Thymus (tissue), 11 donors: Measurements from ENCODE around the gene IGFN1. TPM values are rescaled to one million over a fixed set of nuclear protein-coding genes. Genes with fewer than 3 reads are reported as not detected.

Source experiments
- DNase-seq, 9 donors: peaks; one replicate each; pipeline ENCODE4 v3.0.0-alpha.2; 2013; ENCODE audit warnings: low spot score in 9 of 9, low read depth in 6 of 9, missing footprints in 1 of 9
- H3K27ac ChIP-seq, 2 donors: one replicate each; pipeline ENCODE4 v1.5.1; 2013; ENCODE audit warnings: control low read depth in 1 of 2, low read depth in 1 of 2, low read length in 1 of 2, mild to moderate bottlenecking in 1 of 2, moderate library complexity in 1 of 2
- H3K27me3 ChIP-seq, 2 donors: one replicate each; pipeline ENCODE4 v1.5.1; 2013; ENCODE audit warnings: low read length in 1 of 2; ENCODE audit not compliant: control insufficient read depth in 2 of 2, insufficient read depth in 1 of 2
- H3K36me3 ChIP-seq, 2 donors: one replicate each; pipeline ENCODE4 v1.5.1; 2013; ENCODE audit warnings: low read length in 1 of 2, mild to moderate bottlenecking in 1 of 2, moderate library complexity in 1 of 2; ENCODE audit not compliant: control insufficient read depth in 2 of 2, insufficient read depth in 2 of 2
- H3K4me1 ChIP-seq, 2 donors: one replicate each; pipeline ENCODE4 v1.5.1; 2013; ENCODE audit warnings: low read length in 2 of 2; ENCODE audit not compliant: control insufficient read depth in 2 of 2, insufficient read depth in 2 of 2
- H3K4me3 ChIP-seq, 2 donors: one replicate each; pipeline ENCODE4 v1.5.1; 2013; ENCODE audit warnings: low read length in 2 of 2, control low read depth in 1 of 2, mild to moderate bottlenecking in 1 of 2
- H3K9me3 ChIP-seq, 2 donors: one replicate each; pipeline ENCODE4 v1.5.1; 2013; ENCODE audit warnings: low read length in 1 of 2, mild to moderate bottlenecking in 1 of 2; ENCODE audit not compliant: control insufficient read depth in 2 of 2, insufficient read depth in 1 of 2
- WGBS: extraction: QIAGEN DNeasy Blood & Tissue Kit; methylation state at CpG from one replicate; pipeline ENCODE4 v1.1.7; 2013; 5-methylcytosine and 5-hydroxymethylcytosine counted together
- polyA plus RNA-seq: library from polyadenylated mRNA; stranded (reverse); fragments of 200-250 nt; gene quantifications from one replicate; pipeline ENCODE4 v1.2.3, GENCODE V29; 2013
- total RNA-seq: library from RNA; stranded (reverse); fragments of 120-200 nt; gene quantifications from one replicate; pipeline ENCODE4 v1.2.4, GENCODE V29; 2013
- donor health status: healthy.

Gene IGFN1
- total and polyA plus RNA-seq, 2 donors = 0.39 to 0.80 TPM

- no peak overlapping the region for H3K4me3 ChIP-seq
- no peaks in the 10 kb centered on the region for H3K4me1 ChIP-seq
- H3K27ac ChIP-seq = no peak overlapping the region
- H3K9me3 ChIP-seq = no peaks in the 10 kb centered on the region
- 94% methylated on average over 20 of the region's 20 CpGs for WGBS
- H3K36me3 ChIP-seq = no peaks in the 10 kb centered on the region
- H3K27me3 ChIP-seq = peaks cover 0 to 4% of the 10 kb centered on the region in 2 donors
- no peak for DNase-seq
Measured at GRCh38 chr1:201216395-201217085, 25.9 kb downstream of the IGFN1 start.

DNA sequence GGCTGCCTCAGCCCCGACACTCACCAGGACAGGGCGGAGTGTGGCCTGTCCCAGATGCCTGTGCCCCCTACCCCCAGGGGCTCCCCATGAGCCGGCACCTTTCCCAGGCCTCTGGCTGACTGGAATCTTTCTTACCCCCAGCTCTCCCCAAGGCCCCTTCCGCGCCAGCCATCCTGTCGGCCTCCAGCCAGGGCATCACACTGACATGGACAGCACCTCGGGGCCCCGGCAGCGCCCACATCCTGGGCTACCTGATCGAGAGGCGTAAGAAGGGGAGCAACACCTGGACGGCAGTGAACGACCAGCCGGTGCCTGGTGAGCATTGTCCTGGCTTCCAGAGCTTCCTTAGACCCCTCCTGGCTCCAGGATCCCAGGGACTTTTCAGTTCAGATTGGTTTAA is 26.5 kb downstream of the IGFN1 start:
- Histone ChIP-seq H3K4me1 (no peaks in the 10 kb centered on the region), H3K27me3 (no peaks in the 10 kb centered on the region), H3K4me3 (no peak overlapping the region), H3K27ac (no peak overlapping the region), H3K36me3 (no peaks in the 10 kb centered on the region), H3K9me3 (no peaks in the 10 kb centered on the region)
- WGBS = 96% methylated on average over 14 of the region's 14 CpGs
- DNase-seq = no peak

DNA sequence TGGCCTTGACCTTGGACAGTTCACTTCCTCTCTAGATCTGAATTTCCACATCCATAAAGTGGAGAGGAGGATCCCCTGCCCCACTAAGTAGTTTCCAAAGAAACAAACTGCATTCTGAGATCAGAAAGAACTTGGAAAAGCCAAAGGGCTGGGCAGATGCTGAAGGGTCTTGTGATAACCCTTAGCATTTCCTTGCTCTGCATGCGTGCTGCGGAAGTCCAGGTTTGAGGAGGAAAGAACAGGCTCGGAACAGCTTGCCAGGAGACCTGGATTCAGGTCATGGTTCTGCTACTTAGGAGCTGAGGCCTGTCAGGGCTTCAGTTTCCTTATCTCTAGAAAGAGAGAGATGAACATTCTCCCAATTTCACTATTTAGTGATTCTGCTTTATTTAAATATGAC is 27.2 kb downstream of the IGFN1 start:
- H3K36me3 ChIP-seq = no peaks in the 10 kb centered on the region
- no peaks in the 10 kb centered on the region for H3K27me3 ChIP-seq
- DNase-seq = no peak
- H3K9me3 ChIP-seq = no peaks in the 10 kb centered on the region
- H3K27ac ChIP-seq = no peak overlapping the region
- 96% methylated on average over 3 of the region's 3 CpGs for WGBS
- no peaks in the 10 kb centered on the region for H3K4me1 ChIP-seq
- H3K4me3 ChIP-seq = no peak overlapping the region

- no peak overlapping the region for H3K4me3 ChIP-seq
- no peaks in the 10 kb centered on the region for H3K4me1 ChIP-seq
- no peak overlapping the region for H3K27ac ChIP-seq
- 95% methylated on average over 10 of the region's 10 CpGs for WGBS
- no peaks in the 10 kb centered on the region for H3K27me3 ChIP-seq
- DNase-seq = no peak
- H3K36me3 ChIP-seq = no peaks in the 10 kb centered on the region
- no peaks in the 10 kb centered on the region for H3K9me3 ChIP-seq
Measured at GRCh38 chr1:201218409-201218808, 27.8 kb downstream of the IGFN1 start.

DNA sequence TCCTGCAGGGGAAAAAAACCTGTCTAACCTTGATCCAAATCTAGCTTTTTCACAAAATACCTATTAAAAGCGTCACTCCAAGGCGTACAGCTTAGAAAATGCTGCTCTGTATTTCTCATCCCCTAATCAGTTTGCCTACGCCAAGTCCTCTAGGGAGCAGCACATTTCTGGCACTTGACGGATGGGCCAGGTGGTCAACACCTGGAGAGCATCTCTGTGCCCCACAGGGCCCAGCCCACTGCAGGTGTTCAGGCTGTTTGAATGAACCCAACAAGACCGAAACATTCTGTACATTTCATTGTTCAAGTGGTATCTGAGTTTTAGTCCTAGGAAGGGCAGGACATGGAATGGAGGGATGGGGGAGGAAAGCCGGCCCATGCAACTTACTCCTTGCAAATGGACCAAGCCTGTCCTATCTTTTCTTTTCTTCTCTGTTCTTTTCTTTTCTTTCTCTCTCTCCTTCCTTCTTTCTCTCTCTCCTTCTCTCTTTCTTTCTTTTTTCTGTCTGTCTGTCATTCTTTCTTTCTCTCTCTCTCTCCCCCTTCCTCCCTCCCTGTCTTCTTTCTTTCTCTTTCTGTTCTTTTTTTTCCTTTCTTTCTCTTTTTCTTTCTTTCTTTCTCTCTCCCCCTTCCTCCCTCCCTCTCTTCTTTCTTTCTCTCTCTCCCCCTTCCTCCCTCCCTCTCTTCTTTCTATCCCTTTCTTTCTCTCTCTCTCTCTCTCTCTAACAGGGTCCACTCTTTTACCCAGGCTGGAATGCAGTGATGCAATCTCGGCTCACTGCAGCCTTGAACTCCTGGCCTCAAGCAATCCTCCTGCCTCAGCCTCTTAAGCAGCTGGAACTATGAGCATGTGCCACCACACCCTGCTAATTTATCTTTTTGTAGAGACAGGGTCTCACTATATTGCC is 29.1 kb downstream of the IGFN1 start:
- DNase-seq = no peak
- H3K4me1 ChIP-seq = no peaks in the 10 kb centered on the region
- H3K36me3 ChIP-seq = no peaks in the 10 kb centered on the region
- H3K27me3 ChIP-seq = no peaks in the 10 kb centered on the region
- H3K9me3 ChIP-seq = no peaks in the 10 kb centered on the region
- WGBS = 98% methylated on average over 7 of the region's 7 CpGs
- no peak overlapping the region for H3K27ac ChIP-seq
- H3K4me3 ChIP-seq = no peak overlapping the region

GRCh38 chr1:201220388-201220715 is 29.7 kb downstream of the IGFN1 start:
- Histone ChIP-seq H3K27ac (no peak overlapping the region), H3K4me3 (no peak overlapping the region), H3K36me3 (no peaks in the 10 kb centered on the region), H3K9me3 (no peaks in the 10 kb centered on the region), H3K27me3 (no peaks in the 10 kb centered on the region), H3K4me1 (no peaks in the 10 kb centered on the region)
- no peak for DNase-seq
- WGBS = 95% methylated on average over 1 of the region's 1 CpG

DNA sequence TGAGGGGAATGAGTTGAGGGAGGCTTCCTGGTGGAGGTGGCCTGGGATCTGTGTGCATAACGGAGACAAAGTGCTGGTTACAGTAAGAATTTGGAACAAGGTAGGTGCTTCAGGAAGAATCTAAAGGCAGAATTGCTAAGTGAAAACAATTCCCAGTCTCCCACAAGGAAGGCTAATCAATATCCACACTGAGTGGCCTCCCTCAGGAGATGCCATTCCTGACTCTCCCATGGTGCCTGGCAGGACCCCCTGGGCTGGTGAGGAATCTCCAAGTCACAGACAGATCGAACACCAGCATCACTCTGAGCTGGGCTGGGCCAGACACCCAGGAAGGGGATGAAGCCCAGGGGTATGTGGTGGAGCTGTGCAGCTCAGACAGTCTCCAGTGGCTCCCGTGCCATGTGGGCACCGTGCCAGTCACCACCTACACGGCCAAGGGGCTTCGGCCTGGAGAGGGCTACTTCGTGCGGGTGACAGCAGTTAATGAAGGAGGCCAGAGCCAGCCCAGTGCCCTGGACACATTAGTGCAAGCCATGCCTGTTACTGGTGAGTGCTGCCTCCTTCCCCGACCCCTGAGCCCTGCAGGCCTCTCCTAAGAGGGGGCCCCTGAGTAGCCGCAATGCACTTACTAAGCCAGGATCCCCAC is 30.7 kb downstream of the IGFN1 start:
- Histone ChIP-seq H3K27ac (no peak overlapping the region), H3K4me1 (no peaks in the 10 kb centered on the region), H3K27me3 (no peaks in the 10 kb centered on the region), H3K9me3 (no peaks in the 10 kb centered on the region), H3K4me3 (no peak overlapping the region), H3K36me3 (no peaks in the 10 kb centered on the region)
- DNase-seq = no peak
- WGBS = 92% methylated on average over 10 of the region's 10 CpGs

GRCh38 chr1:201222125-201222524 is 31.5 kb downstream of the IGFN1 start:
- Histone ChIP-seq H3K4me3 (no peak overlapping the region), H3K4me1 (no peaks in the 10 kb centered on the region), H3K9me3 (no peaks in the 10 kb centered on the region), H3K27me3 (no peaks in the 10 kb centered on the region), H3K36me3 (no peaks in the 10 kb centered on the region), H3K27ac (no peak overlapping the region)
- no peak for DNase-seq
- WGBS = 97% methylated on average over 6 of the region's 6 CpGs
